GM12872 (cell line): ENCODE data around the gene MAGI1.

Experiments used
- TF ChIP-seq, protein P1 (sequence below): IDR thresholded peaks from 3 replicates; pipeline ENCODE4 v1.5.1; 2011; ENCODE audit warnings: low read depth, mild to moderate bottlenecking, low read length, moderate library complexity; ENCODE audit not compliant: insufficient read depth

MAGI1 gene

DNA sequence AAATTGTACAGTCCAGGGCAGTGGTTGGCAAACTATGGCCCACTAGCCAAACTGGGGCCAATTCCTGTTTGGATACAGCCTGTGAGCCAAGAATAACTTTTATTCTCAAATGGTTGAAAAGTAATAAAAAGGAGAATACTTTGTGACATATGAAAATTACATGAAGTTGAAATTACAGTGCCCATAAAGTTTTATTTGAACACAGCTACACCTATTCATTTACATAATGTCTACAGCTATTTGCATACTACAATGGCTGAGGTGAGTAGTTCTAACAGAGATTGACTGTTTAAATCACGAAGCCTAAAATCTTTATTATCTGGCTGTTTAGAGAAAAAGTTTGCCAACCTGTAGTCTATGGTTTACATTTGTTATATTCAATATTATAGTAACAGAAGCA lies 600.1 kb downstream of the MAGI1 start:
- TF ChIP-seq, protein P1, sequence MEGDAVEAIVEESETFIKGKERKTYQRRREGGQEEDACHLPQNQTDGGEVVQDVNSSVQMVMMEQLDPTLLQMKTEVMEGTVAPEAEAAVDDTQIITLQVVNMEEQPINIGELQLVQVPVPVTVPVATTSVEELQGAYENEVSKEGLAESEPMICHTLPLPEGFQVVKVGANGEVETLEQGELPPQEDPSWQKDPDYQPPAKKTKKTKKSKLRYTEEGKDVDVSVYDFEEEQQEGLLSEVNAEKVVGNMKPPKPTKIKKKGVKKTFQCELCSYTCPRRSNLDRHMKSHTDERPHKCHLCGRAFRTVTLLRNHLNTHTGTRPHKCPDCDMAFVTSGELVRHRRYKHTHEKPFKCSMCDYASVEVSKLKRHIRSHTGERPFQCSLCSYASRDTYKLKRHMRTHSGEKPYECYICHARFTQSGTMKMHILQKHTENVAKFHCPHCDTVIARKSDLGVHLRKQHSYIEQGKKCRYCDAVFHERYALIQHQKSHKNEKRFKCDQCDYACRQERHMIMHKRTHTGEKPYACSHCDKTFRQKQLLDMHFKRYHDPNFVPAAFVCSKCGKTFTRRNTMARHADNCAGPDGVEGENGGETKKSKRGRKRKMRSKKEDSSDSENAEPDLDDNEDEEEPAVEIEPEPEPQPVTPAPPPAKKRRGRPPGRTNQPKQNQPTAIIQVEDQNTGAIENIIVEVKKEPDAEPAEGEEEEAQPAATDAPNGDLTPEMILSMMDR, result no peak

DNA sequence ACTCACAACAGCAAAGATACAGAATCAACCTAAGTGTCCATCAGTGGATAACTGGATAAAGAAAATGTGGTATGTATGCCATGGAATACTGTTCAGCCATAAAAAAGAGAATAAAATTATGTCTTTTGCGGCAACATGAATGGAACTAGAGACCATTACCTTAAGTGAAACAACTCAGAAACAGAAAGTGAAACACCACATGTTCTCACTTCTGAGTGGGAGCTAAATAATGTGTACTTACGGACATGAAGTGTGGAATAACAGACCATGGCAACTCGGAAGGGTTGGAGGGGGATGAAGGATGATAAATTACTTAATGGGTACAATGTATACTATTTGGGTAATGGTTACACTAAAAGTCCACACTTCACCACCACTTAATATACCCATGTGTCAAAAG lies 600.6 kb downstream of the MAGI1 start:
- TF ChIP-seq, protein P1, result no peak

GRCh38 chr3:65436580-65436979 lies 602.1 kb downstream of the MAGI1 start:
- TF ChIP-seq, protein P1, result peak; percentile 17; the same call in 1 of the 3 replicates

- TF ChIP-seq, protein P1, result no peak
Measured at GRCh38 chr3:65433480-65433879, 605.2 kb downstream of the MAGI1 start.

GRCh38 chr3:65432388-65433003 lies 606.2 kb downstream of the MAGI1 start:
- TF ChIP-seq, protein P1, result no peak

GRCh38 chr3:65425880-65426279 lies 612.8 kb downstream of the MAGI1 start:
- TF ChIP-seq, protein P1, result no peak

- TF ChIP-seq, protein P1, result no peak
Measured at GRCh38 chr3:65422154-65422553, 616.6 kb downstream of the MAGI1 start.
